Stimulated activated CD8-positive, alpha-beta memory T cell treated with anti-CD3 and anti-CD28 coated beads, Interleukin-15, amount 100 ng/mL, for 4 hours (primary cell): ENCODE measurements around the gene SDC1.

ENCODE experiments used
- DNase-seq, 2 donors: peaks; one replicate each; pipeline ENCODE4 v3.0.0-alpha.2; 2020; ENCODE audit warnings: low read depth in 2 of 2

The SDC1 gene

GRCh38 chr2:20229322-20230113 lies 4.6 kb upstream of the SDC1 start:
- no peak for DNase-seq

- DNase-seq: no peak
These were observed 3.1 kb upstream of the SDC1 start for GRCh38 chr2:20227894-20228505.

DNA sequence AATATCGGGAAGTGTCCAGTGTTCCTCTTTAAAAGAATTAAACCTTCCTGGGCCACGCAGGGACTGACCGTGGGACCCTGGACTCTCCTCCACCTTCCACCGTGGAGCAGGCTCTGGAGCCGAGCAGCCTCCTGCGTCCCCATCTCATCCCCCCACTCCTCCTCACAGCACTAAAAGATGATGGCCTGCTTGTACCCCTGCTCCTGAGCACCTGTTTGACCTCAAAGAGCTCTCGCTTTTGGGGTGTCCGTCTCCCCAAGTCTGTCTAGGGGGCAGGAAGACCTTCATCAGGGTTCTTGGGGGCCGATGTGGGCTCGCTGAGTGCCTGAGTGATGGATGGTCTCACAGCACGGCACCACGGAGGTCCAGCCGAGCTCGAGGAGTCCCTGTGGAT lies 1.2 kb upstream of the SDC1 start:
- DNase-seq: no peak

- no peak for DNase-seq
These were observed 593 bp upstream of the SDC1 start for GRCh38 chr2:20225294-20226151.

- no peak for DNase-seq
These were observed 690 bp downstream of the SDC1 start for GRCh38 chr2:20224164-20224715.

DNA sequence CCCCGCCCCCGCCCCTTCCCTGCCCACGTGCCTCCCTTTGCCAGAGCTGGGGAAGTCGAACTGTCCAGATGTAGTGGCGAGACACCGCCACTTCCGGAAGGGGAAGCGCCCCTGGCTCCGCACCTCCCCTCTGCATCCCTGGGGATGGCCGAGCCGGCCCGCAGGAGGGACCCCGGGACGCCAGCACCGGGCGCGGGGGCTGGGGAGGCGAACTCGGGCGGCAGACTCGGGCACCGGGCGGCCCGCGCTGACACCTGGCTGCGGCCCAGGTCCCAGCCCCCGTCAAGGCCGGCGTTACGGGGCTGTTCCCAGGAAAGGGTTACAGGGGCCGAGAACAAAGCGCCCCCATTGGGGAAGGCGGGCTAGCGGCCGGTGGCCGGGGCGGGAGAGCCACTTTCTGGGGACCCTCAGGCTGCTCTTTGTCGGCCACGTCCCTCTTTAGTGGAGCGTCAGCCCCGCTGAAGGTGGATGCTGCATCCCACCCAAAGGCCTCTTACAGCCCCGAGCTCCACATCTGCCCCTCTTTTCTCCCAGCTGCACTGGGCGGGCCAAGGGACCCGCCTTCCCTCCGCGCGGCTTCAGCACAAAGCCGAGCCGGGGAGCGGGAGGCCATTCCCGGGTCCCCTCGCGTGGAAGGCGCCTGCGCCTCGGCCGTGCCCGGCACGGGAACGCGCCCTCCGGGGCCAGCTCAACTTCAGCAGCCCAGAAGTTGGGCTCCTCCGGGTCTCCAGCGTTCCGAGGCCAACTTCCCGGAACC lies 1.3 kb downstream of the SDC1 start:
- no peak for DNase-seq

- no peak for DNase-seq
These were observed 2.0 kb downstream of the SDC1 start for GRCh38 chr2:20222769-20223406.

- DNase-seq: no peak
These were observed 2.7 kb downstream of the SDC1 start for GRCh38 chr2:20222014-20222768.

DNA sequence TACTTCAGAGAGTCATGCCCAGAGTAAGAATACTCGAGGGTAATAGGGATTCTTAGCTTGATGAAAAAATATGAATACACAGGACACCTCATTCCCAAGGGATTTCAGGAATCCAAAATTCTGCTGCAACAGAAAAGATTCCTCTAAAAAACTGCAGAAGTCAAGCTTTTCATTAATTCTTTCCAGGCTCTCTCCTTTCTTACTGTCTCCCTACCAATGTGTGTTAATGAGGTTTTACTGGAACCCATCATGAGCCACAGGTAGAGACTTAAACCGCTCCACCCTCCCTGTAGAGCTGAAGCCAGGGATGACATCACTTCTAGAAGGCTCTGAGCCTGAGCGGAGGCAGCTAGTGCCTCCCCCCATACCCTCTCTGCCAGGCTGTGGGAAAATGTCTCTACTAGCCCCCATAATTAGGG lies 3.4 kb downstream of the SDC1 start:
- DNase-seq: no peak

GRCh38 chr2:20220806-20221554 lies 4.0 kb downstream of the SDC1 start:
- no peak for DNase-seq

DNA sequence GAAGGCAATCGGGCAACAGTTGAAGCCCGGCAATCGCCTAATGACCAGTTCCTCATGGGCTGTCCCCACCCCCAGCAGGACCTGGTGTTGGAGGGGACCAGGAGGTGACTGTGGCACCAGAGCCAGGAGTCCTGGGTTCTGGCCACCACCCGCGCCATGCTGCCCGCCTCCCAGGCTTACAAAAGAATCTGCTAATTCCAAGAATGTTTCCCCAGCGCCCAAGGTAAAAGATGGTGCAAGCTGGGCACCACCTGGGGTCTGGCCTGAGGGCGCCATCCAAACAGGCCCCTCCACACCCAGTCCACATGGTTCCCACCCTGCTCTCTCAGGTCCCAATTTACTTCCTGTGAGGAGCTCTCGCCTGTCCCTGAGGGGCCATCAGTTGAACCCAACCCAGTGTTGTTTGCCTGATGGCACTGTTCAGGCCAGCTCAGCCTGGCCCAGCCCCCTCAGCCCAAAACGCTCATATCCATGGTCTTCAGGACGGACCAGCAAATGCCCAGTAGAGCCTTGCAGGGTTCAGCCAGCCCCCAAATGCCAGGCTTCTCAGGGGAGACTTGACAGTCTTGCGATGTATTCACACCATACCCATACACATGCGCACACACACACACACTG lies 5.1 kb downstream of the SDC1 start:
- DNase-seq: no peak

DNA sequence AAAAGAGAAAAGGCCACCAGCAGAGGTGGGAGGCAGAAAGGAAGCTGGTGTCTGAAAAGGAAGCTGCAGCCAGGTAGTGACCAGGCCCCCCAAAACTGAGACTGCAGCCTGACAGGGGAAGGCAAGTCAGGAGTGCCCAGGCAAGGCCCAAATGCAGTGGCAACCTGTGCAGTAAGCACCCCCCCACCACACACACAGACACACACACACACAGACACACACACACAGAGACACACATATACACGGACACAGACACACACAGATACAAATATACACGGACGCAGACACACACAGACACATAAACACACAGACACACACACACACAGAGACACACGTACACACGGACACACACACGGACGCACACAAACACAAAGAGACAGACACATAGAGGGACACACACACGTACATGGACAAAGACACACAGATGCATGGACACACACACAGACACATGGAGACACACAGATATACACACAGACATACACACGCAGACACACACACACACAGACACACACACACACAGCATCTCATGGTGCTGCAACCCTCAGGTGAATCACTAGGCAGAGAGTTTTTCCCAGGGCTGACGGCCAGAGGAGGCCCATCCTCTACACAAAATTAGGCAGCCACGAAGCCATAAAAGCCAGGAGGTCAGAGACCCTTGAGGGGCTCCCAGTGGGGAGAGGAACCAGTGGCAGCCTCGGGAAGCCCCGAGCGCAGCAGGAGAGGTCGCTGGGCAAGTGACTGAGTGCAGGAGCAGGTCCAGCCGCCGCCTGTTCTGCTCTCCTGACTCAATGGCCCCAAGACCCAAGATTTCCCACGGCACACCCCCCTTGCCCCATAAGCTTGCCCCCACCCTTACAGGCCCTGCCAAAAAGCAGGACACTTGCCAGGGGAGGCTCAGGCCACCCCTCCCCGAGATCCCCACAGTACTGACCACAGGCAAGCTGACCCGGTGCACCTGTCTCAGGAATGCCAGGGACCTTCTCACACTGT lies 6.3 kb downstream of the SDC1 start:
- DNase-seq: no peak

DNA sequence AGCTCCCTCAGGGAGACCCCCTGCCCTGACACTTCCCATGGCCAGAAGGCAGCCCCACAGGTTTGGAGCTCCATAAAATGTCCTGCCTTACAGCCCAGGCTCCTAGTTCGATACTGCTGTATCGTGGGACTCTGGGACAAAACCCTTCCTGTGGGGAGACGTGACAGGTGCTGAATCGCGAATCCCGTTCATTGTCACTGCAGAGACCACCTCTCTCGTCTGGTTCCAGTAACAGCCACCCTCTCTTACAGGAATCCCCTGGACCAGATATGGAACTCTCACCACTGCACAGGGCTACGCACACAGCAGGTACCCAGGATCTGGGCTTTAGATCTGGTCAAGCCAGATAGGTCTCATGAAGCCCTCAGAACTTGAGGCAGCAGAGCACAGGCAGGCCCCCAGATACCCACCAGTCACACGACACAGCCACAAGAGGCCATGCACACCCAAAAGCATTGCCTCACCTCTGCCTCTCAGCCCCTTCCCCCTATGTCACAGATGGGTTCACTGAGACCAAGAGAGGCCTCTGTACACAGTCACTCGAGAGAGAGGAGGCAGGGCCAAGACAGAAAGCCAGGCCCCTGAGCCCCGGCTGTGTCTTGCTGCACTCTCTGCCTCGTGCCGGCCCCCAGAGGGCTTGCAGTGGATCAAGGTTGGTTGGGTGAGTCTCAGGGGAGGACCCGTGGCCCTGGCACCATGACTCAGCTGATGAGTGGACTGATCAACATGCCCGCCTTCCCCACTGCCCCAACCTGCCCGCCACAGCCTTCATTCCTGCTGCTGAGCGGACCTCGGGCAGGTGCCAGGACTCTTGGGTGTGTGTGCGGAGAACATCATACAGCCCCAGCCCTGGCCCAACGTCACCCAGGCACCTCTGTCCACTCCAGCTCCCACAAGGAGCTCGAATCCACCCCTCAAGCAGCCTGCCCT lies 7.6 kb downstream of the SDC1 start:
- DNase-seq: no peak

- DNase-seq: no peak
These were observed 8.6 kb downstream of the SDC1 start for GRCh38 chr2:20216130-20217025.

- no peak for DNase-seq
These were observed 9.5 kb downstream of the SDC1 start for GRCh38 chr2:20215183-20216040.
